Neural progenitor cell (in vitro differentiated cells): Measurements from ENCODE around the gene NEK10. TPM values are rescaled to one million over a fixed set of nuclear protein-coding genes. Genes with fewer than 3 reads are reported as not detected.

Experiments used
- DNase-seq: peaks from one replicate; pipeline ENCODE4 v3.0.0-alpha.2; 2016; ENCODE audit warnings: low spot score
- H2AFZ ChIP-seq: fragments of 200-600 bp; sonication (generic); replicated peaks from 2 replicates; pipeline ENCODE4 v1.6.1; 2016; ENCODE audit warnings: antibody characterized with exemption
- H3F3A ChIP-seq: fragments of 200-600 bp; sonication (generic); 2 replicates; pipeline ENCODE4 v1.6.1; 2016; ENCODE audit warnings: antibody characterized with exemption, low read depth
- H3K27ac ChIP-seq: fragments of 200-600 bp; sonication (generic); 2 replicates; pipeline ENCODE4 v1.5.1; 2016; ENCODE audit warnings: mild to moderate bottlenecking
- H3K27me3 ChIP-seq: fragments of 200-600 bp; sonication (generic); 2 replicates; pipeline ENCODE4 v1.6.1; 2016; ENCODE audit warnings: mild to moderate bottlenecking, moderate library complexity
- H3K36me3 ChIP-seq: fragments of 200-600 bp; sonication (generic); 2 replicates; pipeline ENCODE4 v1.5.1; 2016
- H3K4me1 ChIP-seq: fragments of 200-600 bp; sonication (generic); 2 replicates; pipeline ENCODE4 v1.6.1; 2016; ENCODE audit warnings: mixed run types
- H3K4me2 ChIP-seq: fragments of 200-600 bp; sonication (generic); 2 replicates; pipeline ENCODE4 v1.6.1; 2016
- H3K4me3 ChIP-seq: fragments of 200-600 bp; sonication (generic); 2 replicates; pipeline ENCODE4 v1.5.1; 2016
- H3K79me2 ChIP-seq: fragments of 200-600 bp; sonication (generic); 2 replicates; pipeline ENCODE4 v1.6.1; 2016; ENCODE audit warnings: low read depth
- H3K9ac ChIP-seq: fragments of 200-600 bp; sonication (generic); 2 replicates; pipeline ENCODE4 v1.6.1; 2016
- H3K9me3 ChIP-seq: fragments of 200-600 bp; sonication (generic); 2 replicates; pipeline ENCODE4 v1.5.1; 2016; ENCODE audit warnings: low read depth
- H4K20me1 ChIP-seq: fragments of 200-600 bp; sonication (generic); 2 replicates; pipeline ENCODE4 v1.6.1; 2016; ENCODE audit warnings: low read depth
- H3K27ac Mint-ChIP-seq: 3 replicates; pipeline ENCODE4 v1.8.0; 2021; ENCODE audit warnings: mixed read lengths
- H3K27me3 Mint-ChIP-seq: 2 replicates; pipeline ENCODE4 v1.8.0; 2022; ENCODE audit warnings: low read depth, mild to moderate bottlenecking, inconsistent platforms, moderate library complexity, mixed read lengths; ENCODE audit not compliant: insufficient read depth
- H3K36me3 Mint-ChIP-seq: 3 replicates; pipeline ENCODE4 v1.8.0; 2021; ENCODE audit warnings: mixed read lengths
- H3K4me1 Mint-ChIP-seq: 3 replicates; pipeline ENCODE4 v1.8.0; 2021; ENCODE audit warnings: mixed read lengths
- H3K4me3 Mint-ChIP-seq: 3 replicates; pipeline ENCODE4 v1.8.0; 2021; ENCODE audit warnings: mild to moderate bottlenecking, moderate library complexity, mixed read lengths
- H3K9me3 Mint-ChIP-seq: 3 replicates; pipeline ENCODE4 v1.8.0; 2020; ENCODE audit warnings: mixed read lengths
- CTCF ChIP-seq: fragments of 200-600 bp; sonication (generic); IDR thresholded peaks from 2 replicates; pipeline ENCODE4 v1.5.1; 2017; ENCODE audit warnings: antibody characterized with exemption, mild to moderate bottlenecking
- EZH2 ChIP-seq: fragments of 200-600 bp; sonication (generic); IDR thresholded peaks from 2 replicates; pipeline ENCODE4 v1.6.1; 2017; ENCODE audit warnings: antibody characterized with exemption, mild to moderate bottlenecking, moderate library complexity
- EZH2phosphoT487 ChIP-seq: fragments of 200-600 bp; sonication (generic); IDR thresholded peaks from 2 replicates; pipeline ENCODE4 v1.6.1; 2017; ENCODE audit warnings: antibody characterized with exemption
- total RNA-seq: library from RNA; depleted of rRNA; stranded (reverse); fragments of >200 nt; gene quantifications from 2 replicates; pipeline ENCODE4 v1.2.3, GENCODE V29; 2015; ENCODE audit warnings: low replicate concordance

Gene NEK10
- total RNA-seq, 1 donor from 2014 or later: 0.54 TPM

DNA sequence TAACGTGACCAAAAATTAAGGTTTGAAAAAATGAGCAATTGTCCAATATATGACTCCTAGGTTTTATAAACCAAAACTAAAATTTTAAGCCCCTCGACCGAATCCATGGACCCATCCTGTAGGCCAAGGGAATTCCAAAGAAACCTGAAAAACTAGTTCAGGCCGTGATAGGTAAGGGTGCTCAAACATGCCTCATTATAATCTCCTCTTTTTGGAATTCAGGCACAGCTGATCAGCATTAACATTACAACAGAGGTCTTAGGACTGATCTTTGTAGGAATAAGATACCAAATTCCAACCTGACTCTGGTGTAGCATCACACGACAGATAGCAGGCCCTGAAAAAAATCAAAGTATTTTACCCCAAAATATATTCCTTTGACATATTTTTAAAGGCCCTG, 155.7 kb downstream of the NEK10 start:
- H3K79me2 ChIP-seq: no peaks in the 10 kb centered on the region
- no peak overlapping the region for H2AFZ ChIP-seq
- H3K27me3 ChIP-seq: no peaks in the 10 kb centered on the region
- Mint-ChIP-seq H3K4me3 (no peak overlapping the region), H3K27ac (no peak overlapping the region), H3K27me3 (no peaks in the 10 kb centered on the region), H3K4me1 (no peaks in the 10 kb centered on the region), H3K9me3 (no peaks in the 10 kb centered on the region), H3K36me3 (no peaks in the 10 kb centered on the region)
- no peaks in the 10 kb centered on the region for H4K20me1 ChIP-seq
- H3K4me3 ChIP-seq: no peak overlapping the region
- no peaks in the 10 kb centered on the region for H3F3A ChIP-seq
- no peak for DNase-seq
- H3K9ac ChIP-seq: no peak overlapping the region
- no peak overlapping the region for H3K27ac ChIP-seq
- H3K9me3 ChIP-seq: no peaks in the 10 kb centered on the region
- H3K4me2 ChIP-seq: no peak overlapping the region
- TF ChIP-seq CTCF (no peak), EZH2 (no peak), EZH2phosphoT487 (no peak)
- H3K36me3 ChIP-seq: no peaks in the 10 kb centered on the region
- no peaks in the 10 kb centered on the region for H3K4me1 ChIP-seq

GRCh38 chr3:27209617-27210264, 159.4 kb downstream of the NEK10 start:
- H3K9me3 ChIP-seq: no peaks in the 10 kb centered on the region
- no peak overlapping the region for H3K4me2 ChIP-seq
- no peaks in the 10 kb centered on the region for H4K20me1 ChIP-seq
- Mint-ChIP-seq H3K4me1 (no peaks in the 10 kb centered on the region), H3K27ac (no peak overlapping the region), H3K27me3 (no peaks in the 10 kb centered on the region), H3K36me3 (no peaks in the 10 kb centered on the region), H3K9me3 (no peaks in the 10 kb centered on the region), H3K4me3 (no peak overlapping the region)
- no peak overlapping the region for H2AFZ ChIP-seq
- H3K4me1 ChIP-seq: no peaks in the 10 kb centered on the region
- no peak for TF ChIP-seq EZH2phosphoT487
- TF ChIP-seq EZH2: no peak
- no peak for TF ChIP-seq CTCF
- no peak overlapping the region for H3K9ac ChIP-seq
- no peak overlapping the region for H3K27ac ChIP-seq
- no peak overlapping the region for H3K4me3 ChIP-seq
- DNase-seq: no peak
- no peaks in the 10 kb centered on the region for H3F3A ChIP-seq
- no peaks in the 10 kb centered on the region for H3K27me3 ChIP-seq
- H3K79me2 ChIP-seq: no peaks in the 10 kb centered on the region
- no peaks in the 10 kb centered on the region for H3K36me3 ChIP-seq

GRCh38 chr3:27208961-27209616, 160.1 kb downstream of the NEK10 start:
- H3K27me3 ChIP-seq: no peaks in the 10 kb centered on the region
- no peaks in the 10 kb centered on the region for H3K79me2 ChIP-seq
- Mint-ChIP-seq H3K27ac (no peak overlapping the region), H3K36me3 (no peaks in the 10 kb centered on the region), H3K27me3 (no peaks in the 10 kb centered on the region), H3K9me3 (no peaks in the 10 kb centered on the region), H3K4me1 (no peaks in the 10 kb centered on the region), H3K4me3 (no peak overlapping the region)
- H3K4me1 ChIP-seq: no peaks in the 10 kb centered on the region
- no peaks in the 10 kb centered on the region for H3K9me3 ChIP-seq
- no peak overlapping the region for H3K4me2 ChIP-seq
- TF ChIP-seq CTCF: no peak
- no peak for TF ChIP-seq EZH2
- TF ChIP-seq EZH2phosphoT487: no peak
- no peaks in the 10 kb centered on the region for H4K20me1 ChIP-seq
- H3K27ac ChIP-seq: no peak overlapping the region
- no peak overlapping the region for H3K4me3 ChIP-seq
- H3F3A ChIP-seq: no peaks in the 10 kb centered on the region
- H2AFZ ChIP-seq: no peak overlapping the region
- no peak for DNase-seq
- H3K9ac ChIP-seq: no peak overlapping the region
- no peaks in the 10 kb centered on the region for H3K36me3 ChIP-seq
